DND-41 (cell line): ENCODE measurements around the gene SP2.

ENCODE experiments used
- EZH2 ChIP-seq: IDR thresholded peaks from 3 replicates; pipeline ENCODE4 v1.6.1; 2012; ENCODE audit warnings: borderline replicate concordance, low read depth, mild to moderate bottlenecking, moderate library complexity, low read length, inconsistent platforms; ENCODE audit not compliant: severe bottlenecking
- TF ChIP-seq, protein P1 (sequence below): IDR thresholded peaks from 2 replicates; pipeline ENCODE4 v1.5.1; 2012; ENCODE audit warnings: borderline replicate concordance, low read length, moderate library complexity, mild to moderate bottlenecking; ENCODE audit not compliant: poor library complexity, severe bottlenecking; ENCODE audit errors: extremely low read depth

DNA sequence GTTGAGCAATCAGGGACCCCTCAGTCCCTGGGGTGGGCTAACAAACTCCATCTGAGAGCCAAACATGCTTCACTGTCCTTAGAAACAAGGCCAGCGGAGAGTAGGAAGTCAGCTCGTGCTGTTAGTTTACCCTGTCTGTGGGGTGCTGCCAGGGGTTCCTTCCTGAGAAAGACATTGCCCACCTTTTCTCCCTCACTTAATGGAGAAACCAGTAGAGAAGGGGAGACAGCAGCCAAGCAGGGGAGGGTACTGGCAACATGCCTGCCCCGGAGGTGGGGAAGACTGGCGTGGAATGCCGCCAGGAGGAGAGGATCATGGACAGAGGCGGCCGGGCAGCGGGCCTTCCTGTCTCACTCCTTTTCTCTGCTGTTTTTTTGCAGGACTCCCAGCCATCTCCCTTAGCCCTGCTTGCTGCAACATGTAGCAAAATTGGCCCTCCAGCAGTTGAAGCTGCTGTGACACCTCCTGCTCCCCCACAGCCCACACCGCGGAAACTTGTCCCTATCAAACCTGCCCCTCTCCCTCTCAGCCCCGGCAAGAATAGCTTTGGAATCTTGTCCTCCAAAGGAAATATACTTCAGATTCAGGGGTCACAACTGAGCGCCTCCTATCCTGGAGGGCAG is 19.9 kb downstream of the SP2 start:
- TF ChIP-seq, protein P1, sequence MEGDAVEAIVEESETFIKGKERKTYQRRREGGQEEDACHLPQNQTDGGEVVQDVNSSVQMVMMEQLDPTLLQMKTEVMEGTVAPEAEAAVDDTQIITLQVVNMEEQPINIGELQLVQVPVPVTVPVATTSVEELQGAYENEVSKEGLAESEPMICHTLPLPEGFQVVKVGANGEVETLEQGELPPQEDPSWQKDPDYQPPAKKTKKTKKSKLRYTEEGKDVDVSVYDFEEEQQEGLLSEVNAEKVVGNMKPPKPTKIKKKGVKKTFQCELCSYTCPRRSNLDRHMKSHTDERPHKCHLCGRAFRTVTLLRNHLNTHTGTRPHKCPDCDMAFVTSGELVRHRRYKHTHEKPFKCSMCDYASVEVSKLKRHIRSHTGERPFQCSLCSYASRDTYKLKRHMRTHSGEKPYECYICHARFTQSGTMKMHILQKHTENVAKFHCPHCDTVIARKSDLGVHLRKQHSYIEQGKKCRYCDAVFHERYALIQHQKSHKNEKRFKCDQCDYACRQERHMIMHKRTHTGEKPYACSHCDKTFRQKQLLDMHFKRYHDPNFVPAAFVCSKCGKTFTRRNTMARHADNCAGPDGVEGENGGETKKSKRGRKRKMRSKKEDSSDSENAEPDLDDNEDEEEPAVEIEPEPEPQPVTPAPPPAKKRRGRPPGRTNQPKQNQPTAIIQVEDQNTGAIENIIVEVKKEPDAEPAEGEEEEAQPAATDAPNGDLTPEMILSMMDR: no peak
- TF ChIP-seq EZH2: no peak
